Memory B cell (primary cell): ENCODE results near the gene EDRF1.

Source experiments
- ATAC-seq: fragments of 150-1000 bp; cut with Tn5 transposase; 2 replicates; pipeline ENCODE4 v1.10.0; 2021; ENCODE audit warnings: low read depth, mild to moderate bottlenecking, moderate library complexity
- DNase-seq, 2 donors: peaks; one replicate each; pipeline ENCODE4 v3.0.0; 2022; ENCODE audit warnings: low spot score in 2 of 2
- H3K27ac Mint-ChIP-seq: one replicate; pipeline ENCODE4 v1.8.0; 2022; ENCODE audit warnings: mild to moderate bottlenecking, moderate library complexity, mixed read lengths
- H3K27me3 Mint-ChIP-seq: one replicate; pipeline ENCODE4 v1.8.0; 2022; ENCODE audit warnings: mixed read lengths
- H3K36me3 Mint-ChIP-seq: one replicate; pipeline ENCODE4 v1.8.0; 2022; ENCODE audit warnings: mild to moderate bottlenecking, mixed read lengths
- H3K4me1 Mint-ChIP-seq: one replicate; pipeline ENCODE4 v1.8.0; 2022; ENCODE audit warnings: mixed read lengths
- H3K4me3 Mint-ChIP-seq: one replicate; pipeline ENCODE4 v1.8.0; 2022; ENCODE audit warnings: mild to moderate bottlenecking, moderate library complexity, mixed read lengths
- H3K9me3 Mint-ChIP-seq: one replicate; pipeline ENCODE4 v1.8.0; 2022; ENCODE audit warnings: mixed read lengths

The EDRF1 gene

GRCh38 chr10:125782054-125782453 is 62.5 kb downstream of the EDRF1 start:
- H3K9me3 Mint-ChIP-seq: peaks cover 2% of the 10 kb centered on the region
- DNase-seq (no peak), ATAC-seq (no peak)
- H3K27ac Mint-ChIP-seq: no peak overlapping the region
- peaks cover 2% of the 10 kb centered on the region for H3K27me3 Mint-ChIP-seq
- H3K4me3 Mint-ChIP-seq: no peak overlapping the region
- peaks cover 2% of the 10 kb centered on the region for H3K4me1 Mint-ChIP-seq
- peaks cover 2% of the 10 kb centered on the region for H3K36me3 Mint-ChIP-seq

DNA sequence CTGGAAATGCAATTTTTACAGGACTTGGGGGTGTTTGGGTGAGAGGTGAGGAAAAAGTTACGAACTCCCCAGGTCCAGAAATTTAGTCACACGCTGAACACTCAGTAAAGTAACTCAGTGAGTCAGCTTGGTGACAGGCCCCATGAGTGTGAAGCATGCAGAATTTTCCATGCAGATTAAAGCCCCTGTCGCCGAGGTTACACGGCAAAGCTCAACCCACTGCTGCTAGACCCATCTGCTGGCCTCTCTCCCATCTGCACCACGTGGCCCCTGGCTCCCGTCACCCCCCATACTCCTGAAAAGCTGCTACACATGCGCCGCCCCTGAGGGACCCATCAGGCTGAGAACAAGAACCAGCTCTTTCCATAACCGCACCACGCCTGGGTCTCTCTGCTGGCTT is 63.1 kb downstream of the EDRF1 start:
- Mint-ChIP-seq H3K36me3 (peaks cover 5% of the 10 kb centered on the region), H3K4me1 (peaks cover 2% of the 10 kb centered on the region), H3K27me3 (peaks cover 2% of the 10 kb centered on the region), H3K4me3 (no peak overlapping the region), H3K9me3 (peaks cover 2% of the 10 kb centered on the region), H3K27ac (no peak overlapping the region)
- DNase-seq (no peak), ATAC-seq (no peak)

- H3K27me3 Mint-ChIP-seq: no peaks in the 10 kb centered on the region
- no peak for ATAC-seq
- H3K36me3 Mint-ChIP-seq: peaks cover 9% of the 10 kb centered on the region
- DNase-seq: no peak
- peaks cover 2% of the 10 kb centered on the region for H3K9me3 Mint-ChIP-seq
- peaks cover 2% of the 10 kb centered on the region for H3K4me1 Mint-ChIP-seq
- H3K4me3 Mint-ChIP-seq: no peak overlapping the region
- H3K27ac Mint-ChIP-seq: no peak overlapping the region
Measured at GRCh38 chr10:125783408-125783807, 63.9 kb downstream of the EDRF1 start.

DNA sequence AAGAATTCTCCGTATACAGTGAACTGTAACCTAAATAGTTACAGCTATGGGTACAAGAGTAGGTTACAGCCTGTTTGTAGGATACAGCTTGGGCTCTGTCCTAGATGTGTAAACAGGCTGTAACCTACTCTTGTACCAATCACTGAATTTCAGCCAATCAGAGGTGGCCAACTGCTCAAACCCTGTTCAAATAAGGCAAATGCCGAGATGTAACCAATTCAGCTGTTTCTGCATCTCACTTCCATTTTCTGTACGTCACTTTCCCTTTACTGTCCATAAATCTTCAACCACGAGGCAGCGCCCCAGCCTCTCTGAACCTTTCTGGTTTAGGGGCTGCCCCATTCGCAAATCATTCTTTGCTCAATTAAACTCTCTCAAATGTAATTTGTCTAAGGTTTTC is 64.4 kb downstream of the EDRF1 start:
- H3K27ac Mint-ChIP-seq: no peak overlapping the region
- no peaks in the 10 kb centered on the region for H3K27me3 Mint-ChIP-seq
- H3K4me3 Mint-ChIP-seq: no peak overlapping the region
- DNase-seq (no peak), ATAC-seq (no peak)
- peaks cover 2% of the 10 kb centered on the region for H3K9me3 Mint-ChIP-seq
- peaks cover 9% of the 10 kb centered on the region for H3K36me3 Mint-ChIP-seq
- peaks cover 4% of the 10 kb centered on the region for H3K4me1 Mint-ChIP-seq

GRCh38 chr10:125785791-125786190 is 66.3 kb downstream of the EDRF1 start:
- no peaks in the 10 kb centered on the region for H3K27me3 Mint-ChIP-seq
- no peak overlapping the region for H3K4me3 Mint-ChIP-seq
- ATAC-seq: no peak
- H3K36me3 Mint-ChIP-seq: peaks cover 20% of the 10 kb centered on the region
- no peak overlapping the region for H3K27ac Mint-ChIP-seq
- H3K4me1 Mint-ChIP-seq: peaks cover 4% of the 10 kb centered on the region
- no peak for DNase-seq
- no peaks in the 10 kb centered on the region for H3K9me3 Mint-ChIP-seq

- H3K4me1 Mint-ChIP-seq: peaks cover 4% of the 10 kb centered on the region
- no peaks in the 10 kb centered on the region for H3K9me3 Mint-ChIP-seq
- ATAC-seq (no peak), DNase-seq (no peak)
- H3K27ac Mint-ChIP-seq: no peak overlapping the region
- no peaks in the 10 kb centered on the region for H3K27me3 Mint-ChIP-seq
- peaks cover 35% of the 10 kb centered on the region for H3K36me3 Mint-ChIP-seq
- no peak overlapping the region for H3K4me3 Mint-ChIP-seq
Measured at GRCh38 chr10:125788156-125789034, 68.9 kb downstream of the EDRF1 start.

DNA sequence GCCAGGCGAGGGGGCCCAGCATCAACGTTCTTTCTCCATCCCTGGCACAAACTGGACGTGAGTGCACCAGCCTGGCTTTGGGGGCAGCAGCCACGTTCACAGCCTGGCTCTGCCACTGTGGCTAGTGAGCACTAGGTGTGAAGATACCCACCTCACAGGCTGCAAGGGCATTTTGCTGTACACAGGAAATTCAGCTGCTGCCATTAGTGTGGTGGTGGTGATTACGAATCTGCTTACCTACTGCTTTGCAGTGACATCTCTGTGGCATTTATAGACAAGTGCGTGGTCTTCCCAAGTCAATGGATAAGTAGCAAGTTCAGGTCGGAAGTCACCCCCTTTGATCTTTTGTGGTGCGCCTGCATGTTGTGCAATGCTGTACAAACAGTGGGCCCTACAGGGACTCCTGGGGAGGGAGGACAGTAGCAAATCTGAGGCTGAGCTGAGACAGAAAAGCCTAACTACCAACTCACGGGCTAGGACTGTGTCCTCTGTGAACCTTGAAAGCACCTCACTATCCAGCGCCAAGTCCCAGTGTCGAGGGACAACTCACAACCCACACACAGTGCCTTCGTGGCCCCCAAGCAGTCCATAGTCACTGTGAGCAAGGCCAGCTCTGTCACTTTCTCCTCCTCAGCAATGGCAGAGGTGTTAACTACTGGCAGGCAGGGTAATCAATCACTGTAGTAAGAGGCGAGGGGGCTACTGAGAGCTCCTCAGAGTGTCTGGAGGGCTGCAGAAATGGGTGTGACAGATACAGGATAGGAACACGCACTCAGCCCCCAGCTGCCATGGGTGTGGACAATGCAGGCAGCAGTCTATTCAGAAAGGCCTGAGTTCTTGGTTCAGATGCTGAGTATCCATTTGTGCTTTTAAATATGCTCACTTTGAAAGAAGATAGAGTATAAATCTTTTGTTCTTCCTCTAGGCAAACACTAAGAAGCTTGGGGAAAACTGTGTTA is 73.1 kb downstream of the EDRF1 start:
- no peak overlapping the region for H3K27ac Mint-ChIP-seq
- peaks cover 2% of the 10 kb centered on the region for H3K4me1 Mint-ChIP-seq

GRCh38 chr10:125795128-125795527 is 75.6 kb downstream of the EDRF1 start:
- DNase-seq (no peak), ATAC-seq (no peak)
- Mint-ChIP-seq H3K36me3 (peaks cover 33% of the 10 kb centered on the region), H3K4me3 (no peak overlapping the region), H3K9me3 (no peaks in the 10 kb centered on the region), H3K27me3 (no peaks in the 10 kb centered on the region), H3K27ac (no peak overlapping the region), H3K4me1 (no peaks in the 10 kb centered on the region)

More for the DNA sequence above, 73.1 kb downstream of the EDRF1 start:
- Mint-ChIP-seq H3K36me3 (peaks cover 43% of the 10 kb centered on the region), H3K27me3 (no peaks in the 10 kb centered on the region), H3K9me3 (no peaks in the 10 kb centered on the region), H3K4me3 (no peak overlapping the region)
- no peak for DNase-seq
- ATAC-seq: no peak

DNA sequence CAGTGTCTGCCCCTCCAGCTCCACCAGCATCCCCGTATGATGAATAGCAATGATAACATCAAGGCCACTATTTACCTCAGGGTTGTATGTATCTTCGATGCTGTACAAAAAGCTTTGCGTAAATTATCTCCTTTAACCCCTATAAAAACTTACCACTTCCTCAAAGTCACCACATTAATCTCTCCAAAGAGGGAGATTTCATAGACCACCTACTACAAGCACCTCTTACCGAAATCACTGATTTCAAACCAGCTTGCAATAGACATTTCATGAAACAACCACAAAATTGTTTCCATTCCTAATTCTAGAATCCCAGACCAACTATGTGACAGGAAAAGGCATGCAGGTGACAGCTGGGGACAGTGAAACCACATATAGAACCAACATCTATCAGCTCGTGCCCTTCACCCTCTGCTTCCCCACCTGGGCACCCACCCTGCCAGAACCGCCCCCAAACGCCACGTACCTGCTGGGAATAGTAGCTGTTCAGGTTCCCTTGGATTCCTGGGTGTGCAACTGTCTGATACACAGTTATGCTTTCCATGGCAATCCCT is 76.2 kb downstream of the EDRF1 start:
- no peaks in the 10 kb centered on the region for H3K27me3 Mint-ChIP-seq
- H3K4me3 Mint-ChIP-seq: no peak overlapping the region
- H3K27ac Mint-ChIP-seq: no peak overlapping the region
- H3K36me3 Mint-ChIP-seq: peaks cover 34% of the 10 kb centered on the region
- no peak for ATAC-seq
- no peaks in the 10 kb centered on the region for H3K9me3 Mint-ChIP-seq
- no peaks in the 10 kb centered on the region for H3K4me1 Mint-ChIP-seq
- no peak for DNase-seq

- DNase-seq: no peak
- H3K27ac Mint-ChIP-seq: no peak overlapping the region
- H3K27me3 Mint-ChIP-seq: no peaks in the 10 kb centered on the region
- peaks cover 25% of the 10 kb centered on the region for H3K36me3 Mint-ChIP-seq
- H3K4me1 Mint-ChIP-seq: no peaks in the 10 kb centered on the region
- no peak overlapping the region for H3K4me3 Mint-ChIP-seq
- H3K9me3 Mint-ChIP-seq: no peaks in the 10 kb centered on the region
- no peak for ATAC-seq
Measured at GRCh38 chr10:125797424-125797823, 77.9 kb downstream of the EDRF1 start.

DNA sequence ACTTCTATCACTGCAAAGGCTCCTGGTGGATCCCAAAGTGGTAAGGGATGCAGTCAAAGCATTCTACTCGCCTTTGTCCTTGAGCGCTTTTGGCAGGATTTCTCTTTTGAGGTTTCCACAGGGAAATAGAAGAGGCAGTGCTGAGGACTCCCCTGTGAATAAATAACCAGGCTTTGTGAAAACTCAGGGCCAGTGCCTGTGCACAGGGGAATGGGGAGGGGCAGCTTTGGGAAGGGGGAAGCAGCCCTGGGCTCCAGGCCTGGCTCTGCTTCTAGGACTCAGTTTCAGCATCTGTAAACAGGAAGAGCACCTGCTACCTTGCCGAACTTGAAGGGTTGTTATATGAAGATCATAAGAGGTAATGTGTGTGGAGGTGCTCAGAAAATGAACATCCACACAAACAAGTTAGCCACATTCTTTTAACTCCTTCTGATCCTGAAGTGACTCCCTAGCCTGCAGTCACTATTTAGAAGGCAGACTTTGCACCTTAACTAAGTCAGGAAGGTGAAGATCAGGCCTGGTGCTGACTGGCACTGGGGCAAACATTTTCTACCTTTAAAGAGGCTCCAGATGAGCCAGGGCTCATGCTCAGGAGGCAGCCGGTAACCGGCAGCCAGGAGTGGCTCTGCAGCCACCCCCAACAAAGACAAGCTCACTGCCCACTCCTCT is 78.6 kb downstream of the EDRF1 start:
- H3K36me3 Mint-ChIP-seq: peaks cover 21% of the 10 kb centered on the region
- no peaks in the 10 kb centered on the region for H3K9me3 Mint-ChIP-seq
- no peak for DNase-seq
- no peak for ATAC-seq
- H3K27ac Mint-ChIP-seq: no peak overlapping the region
- H3K4me3 Mint-ChIP-seq: no peak overlapping the region
- no peaks in the 10 kb centered on the region for H3K4me1 Mint-ChIP-seq
- no peaks in the 10 kb centered on the region for H3K27me3 Mint-ChIP-seq

GRCh38 chr10:125799451-125800182 is 80.1 kb downstream of the EDRF1 start:
- Mint-ChIP-seq H3K27ac (no peak overlapping the region), H3K9me3 (no peaks in the 10 kb centered on the region)

DNA sequence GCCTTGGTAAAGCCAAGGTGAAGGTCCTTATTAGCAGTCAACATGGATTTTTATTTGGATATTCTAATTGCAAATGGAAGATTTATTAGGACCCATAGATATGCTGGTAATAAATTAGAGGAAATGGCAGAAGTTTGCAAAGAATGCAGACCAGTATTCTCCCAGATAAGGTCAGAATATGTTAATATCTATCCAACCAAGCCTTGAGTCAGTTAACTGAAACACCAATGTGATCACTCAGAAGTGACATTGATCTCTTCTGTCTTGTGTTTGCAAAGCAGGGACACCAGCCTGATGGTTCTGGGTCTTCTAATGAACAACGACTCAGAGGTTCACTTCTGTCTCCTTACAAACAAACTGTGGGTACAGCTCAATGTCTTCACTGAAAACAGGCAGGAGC is 82.1 kb downstream of the EDRF1 start:
- DNase-seq (no peak), ATAC-seq (no peak)
- H3K27me3 Mint-ChIP-seq: no peaks in the 10 kb centered on the region
- no peak overlapping the region for H3K27ac Mint-ChIP-seq
- no peaks in the 10 kb centered on the region for H3K4me1 Mint-ChIP-seq
- no peak overlapping the region for H3K4me3 Mint-ChIP-seq
- H3K9me3 Mint-ChIP-seq: no peaks in the 10 kb centered on the region
- peaks cover 17% of the 10 kb centered on the region for H3K36me3 Mint-ChIP-seq

More at GRCh38 chr10:125799451-125800182, 80.1 kb downstream of the EDRF1 start:
- no peak for ATAC-seq
- no peaks in the 10 kb centered on the region for H3K4me1 Mint-ChIP-seq
- no peaks in the 10 kb centered on the region for H3K27me3 Mint-ChIP-seq
- H3K36me3 Mint-ChIP-seq: peaks cover 15% of the 10 kb centered on the region
- no peak for DNase-seq
- H3K4me3 Mint-ChIP-seq: no peak overlapping the region
